SK-N-SH (cell line): ENCODE data around the gene PER2. TPM values are rescaled to one million over a fixed set of nuclear protein-coding genes. Genes with fewer than 3 reads are reported as not detected.

Experiments
- CTCF ChIA-PET: fragments of 300-600, 350-600 bp; formaldehyde crosslinking; extraction: SDS; loops from one replicate; lab custom pipeline; 2021; lab: Yijun Ruan, JAX
- POLR2A ChIA-PET: fragments of 350-600 bp; sonication (Branson Sonifier 250); formaldehyde crosslinking; extraction: SDS; loops from one replicate; lab custom pipeline; 2020; ENCODE audit warnings: antibody characterized with exemption, inconsistent platforms; lab: Yijun Ruan, JAX
- DNase-seq: peaks from one replicate; pipeline ENCODE4 v3.0.0; 2012
- H2AFZ ChIP-seq: fragments of 200-600 bp; sonication (generic); 2 replicates; pipeline ENCODE4 v1.8.1; 2016; ENCODE audit warnings: antibody characterized with exemption, mild to moderate bottlenecking, low read depth
- H3F3A ChIP-seq: fragments of 200-600 bp; sonication (generic); replicated peaks from 2 replicates; pipeline ENCODE3; 2016; ENCODE audit warnings: antibody characterized with exemption, mild to moderate bottlenecking; ENCODE audit not compliant: insufficient read depth
- H3K27ac ChIP-seq, 2 experiments: fragments of 200-500 bp in 1 of 2; fragments of 200-600 bp in 1 of 2; sonication (Bioruptor generic) in 1 of 2; sonication (generic), shearing (Covaris generic) in 1 of 2; 2 replicates each; pipeline versions ENCODE4 v1.5.1 to v1.6.1; 2014 to 2016; ENCODE audit warnings: low read depth in 2 of 2, inconsistent platforms in 1 of 2, low read length in 1 of 2, mild to moderate bottlenecking in 1 of 2, mixed read lengths in 1 of 2
- H3K27me3 ChIP-seq: fragments of 200-600 bp; sonication (generic), shearing (Covaris generic); 2 replicates; pipeline ENCODE4 v1.6.1; 2016; ENCODE audit warnings: mixed run types; ENCODE audit not compliant: insufficient read depth
- H3K36me3 ChIP-seq, 2 experiments: fragments of 200-500 bp in 1 of 2; fragments of 200-600 bp in 1 of 2; sonication (Bioruptor generic) in 1 of 2; sonication (generic) in 1 of 2; replicated peaks in 1 of 2; 2 replicates each; pipeline versions ENCODE3 to v1.5.1; 2014 to 2016; ENCODE audit warnings: low read length in 1 of 2, mild to moderate bottlenecking in 1 of 2; ENCODE audit not compliant: insufficient read depth in 2 of 2, control insufficient read depth in 1 of 2
- H3K4me1 ChIP-seq, 2 experiments: fragments of 200-500 bp in 1 of 2; fragments of 200-600 bp in 1 of 2; sonication (Bioruptor generic) in 1 of 2; sonication (generic), shearing (Covaris generic) in 1 of 2; 2 replicates each; pipeline versions ENCODE4 v1.5.1 to v1.6.1; 2014 to 2016; ENCODE audit warnings: low read depth in 1 of 2, low read length in 1 of 2, mixed run types in 1 of 2; ENCODE audit not compliant: insufficient read depth in 2 of 2, control insufficient read depth in 1 of 2
- H3K4me2 ChIP-seq: fragments of 200-600 bp; sonication (generic), shearing (Covaris generic); 2 replicates; pipeline ENCODE4 v1.6.1; 2017; ENCODE audit warnings: mixed run types
- H3K4me3 ChIP-seq, 2 experiments: fragments of 200-500 bp in 1 of 2; fragments of 200-600 bp in 1 of 2; sonication (Bioruptor generic) in 1 of 2; sonication (generic), shearing (Covaris generic) in 1 of 2; 2 replicates each; pipeline versions ENCODE4 v1.5.1 to v1.8.1; 2014 to 2016; ENCODE audit warnings: low read depth in 2 of 2, inconsistent platforms in 1 of 2, low read length in 1 of 2, mild to moderate bottlenecking in 1 of 2, mixed read lengths in 1 of 2, moderate library complexity in 1 of 2
- H3K79me2 ChIP-seq: fragments of 200-600 bp; sonication (generic); 2 replicates; pipeline ENCODE4 v1.8.1; 2017; ENCODE audit warnings: mild to moderate bottlenecking; ENCODE audit not compliant: insufficient read depth
- H3K9ac ChIP-seq: fragments of 200-600 bp; sonication (generic); 2 replicates; pipeline ENCODE4 v1.6.1; 2017; ENCODE audit warnings: mixed run types
- H3K9me2 ChIP-seq: fragments of 200-600 bp; sonication (generic); 2 replicates; pipeline ENCODE4 v1.6.1; 2017; ENCODE audit warnings: mixed run types
- H3K9me3 ChIP-seq: fragments of 200-600 bp; sonication (generic); 2 replicates; pipeline ENCODE4 v1.6.1; 2017; ENCODE audit warnings: mixed run types, mild to moderate bottlenecking, moderate library complexity
- H4K20me1 ChIP-seq: fragments of 200-600 bp; sonication (generic); 2 replicates; pipeline ENCODE4 v1.6.1; 2017; ENCODE audit warnings: mild to moderate bottlenecking, mixed run types; ENCODE audit not compliant: insufficient read depth
- CHD2 ChIP-seq: fragments of 150-350 bp; IDR thresholded peaks from 2 replicates; pipeline ENCODE4 v1.6.1; 2018; ENCODE audit warnings: low read length; ENCODE audit not compliant: partially characterized antibody
- ELF1 ChIP-seq: IDR thresholded peaks from 2 replicates; pipeline ENCODE4 v1.4.0; 2012
- EP300 ChIP-seq, 2 experiments: IDR thresholded peaks; 2 replicates each; pipeline versions ENCODE4 v1.4.0 to v1.6.1; 2012; ENCODE audit warnings: borderline replicate concordance in 1 of 2, low read depth in 1 of 2, low read length in 1 of 2
- EZH2phosphoT487 ChIP-seq: fragments of 200-600 bp; sonication (generic); IDR thresholded peaks from 2 replicates; pipeline ENCODE4 v1.6.1; 2017; ENCODE audit warnings: low read depth, mixed run types, mild to moderate bottlenecking, antibody characterized with exemption, moderate library complexity, borderline replicate concordance
- FOSL2 ChIP-seq: IDR thresholded peaks from 2 replicates; pipeline ENCODE4 v1.4.0; 2012; ENCODE audit warnings: low read depth, mild to moderate bottlenecking, moderate library complexity, borderline replicate concordance
- FOXJ3 ChIP-seq: sonication (generic); formaldehyde crosslinking; IDR thresholded peaks from 2 replicates; pipeline ENCODE4 v1.5.1; 2020; ENCODE audit warnings: mild to moderate bottlenecking, missing genetic modification reagents
- GABPA ChIP-seq: IDR thresholded peaks from 2 replicates; pipeline ENCODE4 v1.4.0; 2012; ENCODE audit warnings: low read depth, mild to moderate bottlenecking
- GATA2 ChIP-seq: sonication (generic); formaldehyde crosslinking; IDR thresholded peaks from 2 replicates; pipeline ENCODE4 v1.5.0; 2020; ENCODE audit warnings: mild to moderate bottlenecking, missing genetic modification reagents
- MAX ChIP-seq: IDR thresholded peaks from 2 replicates; pipeline ENCODE4 v1.4.0; 2012; ENCODE audit warnings: low read depth
- MXI1 ChIP-seq: IDR thresholded peaks from 2 replicates; pipeline ENCODE4 v1.6.1; 2012; ENCODE audit warnings: mild to moderate bottlenecking, low read depth, low read length, improper control_type of control experiment
- NRF1 ChIP-seq: IDR thresholded peaks from 2 replicates; pipeline ENCODE4 v1.6.1; 2012; ENCODE audit warnings: low read depth, mild to moderate bottlenecking, low read length
- POLR2AphosphoS5 ChIP-seq: IDR thresholded peaks from 2 replicates; pipeline ENCODE4 v1.6.1; 2012; ENCODE audit warnings: low read depth, low read length
- RCOR1 ChIP-seq: fragments of 150-350 bp; IDR thresholded peaks from 2 replicates; pipeline ENCODE4 v1.6.1; 2017; ENCODE audit warnings: antibody characterized with exemption, low read length
- REST ChIP-seq: IDR thresholded peaks from 2 replicates; pipeline ENCODE4 v1.6.1; 2012; ENCODE audit warnings: mild to moderate bottlenecking, low read depth, low read length, moderate library complexity
- RXRA ChIP-seq: IDR thresholded peaks from 2 replicates; pipeline ENCODE4 v1.4.0; 2012; ENCODE audit warnings: low read depth, mild to moderate bottlenecking, borderline replicate concordance
- TAF1 ChIP-seq: IDR thresholded peaks from 2 replicates; pipeline ENCODE4 v1.6.1; 2012; ENCODE audit warnings: low read depth, mild to moderate bottlenecking, low read length, moderate library complexity, borderline replicate concordance
- TEAD4 ChIP-seq: IDR thresholded peaks from 2 replicates; pipeline ENCODE4 v1.4.0; 2012; ENCODE audit warnings: mild to moderate bottlenecking, borderline replicate concordance; ENCODE audit not compliant: insufficient read depth
- USF1 ChIP-seq: IDR thresholded peaks from 2 replicates; pipeline ENCODE4 v1.4.0; 2012; ENCODE audit warnings: low read depth, borderline replicate concordance
- YY1 ChIP-seq: IDR thresholded peaks from 2 replicates; pipeline ENCODE4 v1.4.0; 2012; ENCODE audit warnings: low read depth, mild to moderate bottlenecking
- WGBS: methylation state at CpG from one replicate; pipeline ENCODE4 v1.1.6; 2017; ENCODE audit warnings: low lambda C conversion rate; 5-methylcytosine and 5-hydroxymethylcytosine counted together
- polyA plus RNA-seq, 3 experiments: library from polyadenylated mRNA; depleted of rRNA; stranded (reverse); fragments of >200 nt; gene quantifications; 2 replicates each; pipeline ENCODE4 v1.2.3, GENCODE V29; 2012
- TF ChIP-seq, protein P1 (sequence below): fragments of 150-350 bp; IDR thresholded peaks from 2 replicates; pipeline ENCODE4 v1.6.1; 2016; ENCODE audit warnings: mild to moderate bottlenecking, low read depth, low read length

PER2 gene
- polyA plus RNA-seq, 1 of the 3 experiments (the other 2 are of a cell fraction), result 0.82 TPM

DNA sequence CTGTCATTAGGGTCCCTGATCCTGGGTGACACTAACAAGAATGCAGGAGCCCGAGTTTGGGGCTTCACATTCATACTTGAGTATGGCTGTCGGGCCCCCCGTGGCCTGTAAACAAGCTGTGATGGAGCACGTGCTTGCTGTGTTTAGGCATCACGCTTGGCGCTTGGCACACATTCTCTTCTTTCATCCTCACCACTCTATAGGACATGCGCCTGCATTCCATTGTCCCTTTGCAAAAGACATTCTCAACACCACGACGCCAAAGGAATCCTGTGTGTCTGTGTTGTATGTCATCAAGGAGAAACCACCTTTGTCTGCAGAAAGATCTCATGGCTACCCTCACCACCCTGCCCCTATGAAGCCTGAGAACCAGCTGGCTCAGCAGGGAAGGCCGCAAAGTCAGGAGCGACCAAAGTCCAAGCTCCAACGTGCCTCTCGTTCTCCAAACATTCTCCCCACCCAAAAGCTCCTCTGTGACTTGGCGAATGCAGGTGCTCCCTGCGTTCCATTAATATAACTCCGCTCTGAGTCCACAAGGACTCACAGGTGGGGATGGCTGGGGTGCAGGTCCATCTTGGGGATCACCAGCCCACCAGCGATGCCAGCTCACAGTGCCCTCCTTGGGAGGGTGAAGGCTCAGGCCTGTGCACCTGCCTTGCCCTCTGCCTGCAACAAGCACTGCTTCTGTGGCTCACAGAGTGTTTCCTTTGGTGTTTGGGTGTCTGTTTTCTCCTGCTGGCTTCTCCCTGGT is 6.2 kb upstream of the PER2 start:
- no peak for DNase-seq
- Histone ChIP-seq H3K4me2 (no peak overlapping the region), H2AFZ (no peak overlapping the region), H3K4me1 (peaks cover 0 to under 1% of the 10 kb centered on the region in 2 experiments; a peak in 1 of 4 replicates), H3K9ac (no peak overlapping the region), H3K4me3 (no peak overlapping the region), H3K9me2 (no peaks in the 10 kb centered on the region), H3K36me3 (no peaks in the 10 kb centered on the region), H3K27ac (no peak overlapping the region), H3K79me2 (no peaks in the 10 kb centered on the region), H3F3A (no peaks in the 10 kb centered on the region), H3K9me3 (no peaks in the 10 kb centered on the region), H3K27me3 (peaks cover 7% of the 10 kb centered on the region; the same call in 1 of the 2 replicates), H4K20me1 (no peaks in the 10 kb centered on the region)
- POLR2A ChIA-PET, result no interaction called here
- TF ChIP-seq EZH2phosphoT487, result no peak
- no peak for TF ChIP-seq RXRA
- no peak for TF ChIP-seq RCOR1
- TF ChIP-seq POLR2AphosphoS5, result no peak
- TF ChIP-seq GATA2 (CRISPR knock-in tag), result no peak
- TF ChIP-seq MXI1, result no peak
- TF ChIP-seq YY1, result no peak
- no peak for TF ChIP-seq FOSL2
- TF ChIP-seq MAX, result no peak
- no peak for TF ChIP-seq USF1
- TF ChIP-seq EP300 (IDR thresholded peaks at IDR 0.05; ENCODE audit: borderline replicate concordance in 1 of 2, low read depth in 1 of 2, low read length in 1 of 2), result no peak
- TF ChIP-seq REST, result no peak
- no peak for TF ChIP-seq TEAD4
- no peak for TF ChIP-seq GABPA
- TF ChIP-seq TAF1, result no peak
- no peak for TF ChIP-seq FOXJ3 (CRISPR knock-in tag)
- TF ChIP-seq ELF1, result no peak
- TF ChIP-seq, protein P1, sequence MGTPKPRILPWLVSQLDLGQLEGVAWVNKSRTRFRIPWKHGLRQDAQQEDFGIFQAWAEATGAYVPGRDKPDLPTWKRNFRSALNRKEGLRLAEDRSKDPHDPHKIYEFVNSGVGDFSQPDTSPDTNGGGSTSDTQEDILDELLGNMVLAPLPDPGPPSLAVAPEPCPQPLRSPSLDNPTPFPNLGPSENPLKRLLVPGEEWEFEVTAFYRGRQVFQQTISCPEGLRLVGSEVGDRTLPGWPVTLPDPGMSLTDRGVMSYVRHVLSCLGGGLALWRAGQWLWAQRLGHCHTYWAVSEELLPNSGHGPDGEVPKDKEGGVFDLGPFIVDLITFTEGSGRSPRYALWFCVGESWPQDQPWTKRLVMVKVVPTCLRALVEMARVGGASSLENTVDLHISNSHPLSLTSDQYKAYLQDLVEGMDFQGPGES, result no peak
- no peak for TF ChIP-seq NRF1
- no peak for TF ChIP-seq CHD2
- 83% methylated on average over 11 of the region's 17 CpGs for WGBS
- CTCF ChIA-PET, result interaction anchor here (0.6 to 1.0 kb wide), 2 partner anchors 10 to 14 kb away, joined by 3 to 4 read pairs; no protein-coding TSS in a partner anchor
